OCI-LY3 (cell line): Measurements from ENCODE around the gene MOGAT3.

Source experiments
- CTCF ChIP-seq: fragments of 200-600, 300-600 bp; sonication (generic); IDR thresholded peaks from 2 replicates; pipeline ENCODE4 v1.5.1; 2014; ENCODE audit warnings: antibody characterized with exemption, low read length, low read depth
- EZH2phosphoT487 ChIP-seq: fragments of 200-600 bp; shearing (Covaris generic); IDR thresholded peaks from 2 replicates; pipeline ENCODE4 v1.6.1; 2018; ENCODE audit warnings: antibody characterized with exemption, mixed run types, low read depth

GRCh38 chr7:101153969-101154692 is 46.7 kb downstream of the MOGAT3 start, which contains the start of gene AP1S1:
- TF ChIP-seq CTCF (no peak), EZH2phosphoT487 (no peak)
